HUES48 (cell line): ENCODE results near the gene EYS.

Source experiments
- H3K27ac ChIP-seq: one replicate; pipeline ENCODE4 v1.7.0; 2013; ENCODE audit warnings: low read depth, low read length, inconsistent platforms
- H3K27me3 ChIP-seq: 2 replicates; pipeline ENCODE4 v1.6.1; 2013; ENCODE audit warnings: mild to moderate bottlenecking, low read length; ENCODE audit not compliant: control insufficient read depth, insufficient read depth
- H3K36me3 ChIP-seq: 2 replicates; pipeline ENCODE4 v1.6.1; 2013; ENCODE audit warnings: low read length; ENCODE audit not compliant: control insufficient read depth, insufficient read depth
- H3K4me1 ChIP-seq: 2 replicates; pipeline ENCODE4 v1.6.1; 2013; ENCODE audit warnings: mild to moderate bottlenecking, low read length; ENCODE audit not compliant: control insufficient read depth, insufficient read depth
- H3K4me3 ChIP-seq: 2 replicates; pipeline ENCODE4 v1.5.1; 2013; ENCODE audit warnings: mild to moderate bottlenecking, low read depth, low read length
- H3K9ac ChIP-seq: 2 replicates; pipeline ENCODE4 v1.6.1; 2013; ENCODE audit warnings: mild to moderate bottlenecking, low read depth, low read length, moderate library complexity
- H3K9me3 ChIP-seq: 2 replicates; pipeline ENCODE4 v1.6.1; 2013; ENCODE audit warnings: low read length; ENCODE audit not compliant: control insufficient read depth, insufficient read depth

Gene EYS

GRCh38 chr6:65161661-65162060, 545.4 kb downstream of the EYS start:
- Histone ChIP-seq H3K36me3 (no peaks in the 10 kb centered on the region), H3K27ac (no peak overlapping the region), H3K4me1 (no peaks in the 10 kb centered on the region), H3K9ac (no peak overlapping the region), H3K9me3 (no peaks in the 10 kb centered on the region), H3K27me3 (no peaks in the 10 kb centered on the region), H3K4me3 (no peak overlapping the region)

GRCh38 chr6:65157025-65157424, 550.0 kb downstream of the EYS start:
- no peak overlapping the region for H3K9ac ChIP-seq
- no peaks in the 10 kb centered on the region for H3K36me3 ChIP-seq
- H3K9me3 ChIP-seq, result no peaks in the 10 kb centered on the region
- H3K27ac ChIP-seq, result no peak overlapping the region
- H3K27me3 ChIP-seq, result no peaks in the 10 kb centered on the region
- no peak overlapping the region for H3K4me3 ChIP-seq
- H3K4me1 ChIP-seq, result no peaks in the 10 kb centered on the region

GRCh38 chr6:65155083-65155482, 551.9 kb downstream of the EYS start:
- Histone ChIP-seq H3K36me3 (no peaks in the 10 kb centered on the region), H3K9me3 (no peaks in the 10 kb centered on the region)

GRCh38 chr6:65149841-65150240, 557.2 kb downstream of the EYS start:
- Histone ChIP-seq H3K4me3 (no peak overlapping the region), H3K27ac (no peak overlapping the region), H3K9ac (no peak overlapping the region), H3K4me1 (no peaks in the 10 kb centered on the region), H3K27me3 (no peaks in the 10 kb centered on the region), H3K36me3 (no peaks in the 10 kb centered on the region), H3K9me3 (peaks cover 6% of the 10 kb centered on the region)

More at GRCh38 chr6:65155083-65155482, 551.9 kb downstream of the EYS start:
- H3K27ac ChIP-seq, result no peak overlapping the region
- H3K4me3 ChIP-seq, result no peak overlapping the region
- H3K27me3 ChIP-seq, result no peaks in the 10 kb centered on the region
- H3K4me1 ChIP-seq, result no peaks in the 10 kb centered on the region
- H3K9ac ChIP-seq, result no peak overlapping the region

DNA sequence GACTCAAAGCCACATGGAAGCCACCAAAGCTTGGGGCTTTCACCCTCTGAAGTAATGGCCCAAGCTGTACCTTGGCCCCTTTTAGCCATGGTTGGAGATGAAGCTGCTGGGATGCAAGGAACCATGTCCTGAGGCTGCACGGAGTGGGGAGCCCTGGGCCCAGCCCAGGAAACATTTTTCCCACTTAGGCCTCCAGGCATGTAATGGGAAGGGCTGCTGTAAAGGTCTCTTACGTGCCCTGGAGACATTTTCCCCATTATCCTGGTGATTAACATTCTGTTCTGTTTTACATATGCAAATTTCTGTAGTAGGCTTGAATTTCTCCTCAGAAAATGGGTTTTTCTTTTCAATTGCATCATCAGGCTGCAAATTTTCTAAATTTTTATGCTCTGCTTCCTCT, 558.2 kb downstream of the EYS start:
- H3K27me3 ChIP-seq, result no peaks in the 10 kb centered on the region
- no peak overlapping the region for H3K4me3 ChIP-seq

GRCh38 chr6:65135567-65135966, 571.5 kb downstream of the EYS start:
- no peak overlapping the region for H3K4me3 ChIP-seq
- no peak overlapping the region for H3K27ac ChIP-seq
- H3K36me3 ChIP-seq, result no peaks in the 10 kb centered on the region
- H3K9me3 ChIP-seq, result no peaks in the 10 kb centered on the region
- no peaks in the 10 kb centered on the region for H3K27me3 ChIP-seq
- no peak overlapping the region for H3K9ac ChIP-seq
- no peaks in the 10 kb centered on the region for H3K4me1 ChIP-seq

More for the DNA sequence above, 558.2 kb downstream of the EYS start:
- H3K9me3 ChIP-seq, result peaks cover 6% of the 10 kb centered on the region
- no peaks in the 10 kb centered on the region for H3K36me3 ChIP-seq
- no peak overlapping the region for H3K9ac ChIP-seq
- H3K4me1 ChIP-seq, result no peaks in the 10 kb centered on the region
- H3K27ac ChIP-seq, result no peak overlapping the region

DNA sequence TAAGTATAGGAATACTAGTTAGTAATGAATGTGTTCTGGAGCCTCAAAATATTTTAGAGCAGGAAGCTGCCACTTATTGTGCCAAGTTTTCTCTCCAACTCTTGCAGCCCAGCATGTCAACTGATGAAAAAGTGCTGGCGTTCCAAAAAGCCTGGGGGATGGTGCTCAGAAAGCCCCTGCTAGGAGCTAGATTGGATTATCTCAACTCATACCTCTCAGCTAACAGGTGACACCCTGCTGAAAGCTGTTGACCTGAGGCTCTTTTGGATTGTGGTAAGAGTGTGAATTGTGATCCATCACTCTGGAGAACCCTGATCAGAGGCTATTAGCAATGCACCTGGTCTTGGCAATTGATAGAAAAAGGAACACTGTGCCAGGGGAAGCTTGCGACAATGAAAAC, 580.4 kb downstream of the EYS start:
- no peak overlapping the region for H3K4me3 ChIP-seq
- no peak overlapping the region for H3K27ac ChIP-seq
- H3K9me3 ChIP-seq, result no peaks in the 10 kb centered on the region
- no peaks in the 10 kb centered on the region for H3K4me1 ChIP-seq
- no peak overlapping the region for H3K9ac ChIP-seq
- no peaks in the 10 kb centered on the region for H3K36me3 ChIP-seq
- no peaks in the 10 kb centered on the region for H3K27me3 ChIP-seq

- Histone ChIP-seq H3K27me3 (no peaks in the 10 kb centered on the region), H3K27ac (no peak overlapping the region), H3K36me3 (no peaks in the 10 kb centered on the region), H3K9ac (no peak overlapping the region), H3K4me1 (no peaks in the 10 kb centered on the region), H3K9me3 (no peaks in the 10 kb centered on the region), H3K4me3 (no peak overlapping the region)
These were observed 583.5 kb downstream of the EYS start for GRCh38 chr6:65123521-65123920.

DNA sequence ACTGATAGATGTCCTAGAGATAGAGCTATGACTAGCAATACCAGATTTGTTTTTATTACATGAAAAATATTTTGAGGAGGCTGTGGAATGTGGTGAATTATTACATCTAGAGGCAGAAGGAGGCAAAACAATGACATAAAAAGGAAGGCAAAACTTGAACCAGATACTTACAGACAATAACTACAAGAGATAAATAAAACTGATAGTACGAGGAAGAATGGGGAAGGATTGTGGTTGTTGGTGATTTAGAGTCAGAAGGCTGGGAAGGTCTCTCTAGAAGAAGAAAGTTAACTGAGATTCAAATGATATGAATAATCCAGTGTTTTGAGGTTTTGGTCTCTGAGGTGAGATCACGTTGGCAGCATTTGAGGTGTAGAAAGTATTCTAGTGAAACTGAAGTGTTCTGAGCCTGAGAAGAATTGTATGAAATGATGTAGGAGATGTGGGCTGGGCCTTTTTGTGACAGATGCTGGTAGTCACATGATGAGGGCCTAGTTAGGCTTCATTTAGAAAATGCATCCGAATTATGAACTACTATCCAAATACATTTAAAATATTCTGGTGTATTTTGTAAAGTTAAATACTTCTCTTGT, 589.1 kb downstream of the EYS start:
- Histone ChIP-seq H3K4me1 (peaks cover 4% of the 10 kb centered on the region; the same call in 1 of the 2 replicates), H3K36me3 (no peaks in the 10 kb centered on the region), H3K27ac (no peak overlapping the region), H3K4me3 (no peak overlapping the region), H3K27me3 (no peaks in the 10 kb centered on the region), H3K9me3 (no peaks in the 10 kb centered on the region), H3K9ac (no peak overlapping the region)

DNA sequence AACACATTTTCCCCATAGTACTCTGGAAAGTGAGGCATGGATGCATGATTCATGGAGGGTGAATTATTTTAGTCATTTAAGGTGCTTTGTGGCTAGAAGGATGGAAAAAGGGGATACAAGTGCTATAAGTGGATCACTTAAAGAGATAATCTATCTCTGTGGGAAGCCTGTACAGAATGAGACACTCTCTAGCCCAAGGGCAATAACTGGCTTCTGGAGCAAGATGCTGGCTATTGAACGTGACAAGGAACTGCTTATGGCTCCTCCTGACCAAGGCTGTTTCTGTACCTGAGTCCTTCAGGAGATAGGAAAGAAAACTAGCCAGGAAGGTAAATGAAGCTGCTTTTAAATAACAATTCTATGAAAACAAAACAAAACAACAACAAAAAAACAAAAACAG, 590.7 kb downstream of the EYS start:
- Histone ChIP-seq H3K9me3 (no peaks in the 10 kb centered on the region), H3K9ac (no peak overlapping the region), H3K36me3 (no peaks in the 10 kb centered on the region), H3K27ac (no peak overlapping the region), H3K27me3 (no peaks in the 10 kb centered on the region), H3K4me1 (peaks cover 4% of the 10 kb centered on the region; the same call in 1 of the 2 replicates), H3K4me3 (no peak overlapping the region)

DNA sequence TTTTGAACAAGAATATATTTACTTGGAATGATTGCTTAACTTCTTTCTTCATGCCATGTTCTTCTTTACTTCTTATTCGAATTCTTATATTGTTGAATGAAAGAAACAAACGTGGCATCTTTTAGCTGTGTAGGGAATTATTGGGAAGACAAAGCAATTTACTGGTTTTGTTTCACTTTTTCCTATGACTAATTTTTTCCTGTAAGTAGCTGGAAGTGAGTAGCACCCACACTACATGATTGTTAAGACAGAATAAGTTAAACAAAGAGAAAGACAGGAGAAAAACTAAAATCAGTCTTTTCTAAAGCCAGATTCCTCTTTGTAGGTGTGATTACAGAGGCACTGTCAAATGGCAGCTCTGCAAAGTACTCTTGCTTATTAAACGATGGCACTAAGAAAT, 593.4 kb downstream of the EYS start:
- no peaks in the 10 kb centered on the region for H3K9me3 ChIP-seq
- H3K27ac ChIP-seq, result no peak overlapping the region
- H3K9ac ChIP-seq, result no peak overlapping the region
- no peak overlapping the region for H3K4me3 ChIP-seq
- H3K4me1 ChIP-seq, result peaks cover 4% of the 10 kb centered on the region; the same call in 1 of the 2 replicates
- H3K36me3 ChIP-seq, result no peaks in the 10 kb centered on the region
- H3K27me3 ChIP-seq, result no peaks in the 10 kb centered on the region
